Hematopoietic multipotent progenitor cell (in vitro differentiated cells): ENCODE measurements around the gene SUCLG1. TPM values are rescaled to one million over a fixed set of nuclear protein-coding genes. Genes with fewer than 3 reads are reported as not detected.

ENCODE experiments used
- DNase-seq, 3 donors: peaks; one replicate each; pipeline ENCODE4 v3.0.0-alpha.2; 2011 to 2015; ENCODE audit warnings: low read depth in 2 of 3, low spot score in 2 of 3
- total RNA-seq: library from RNA; depleted of rRNA; stranded (reverse); fragments of >200 nt; gene quantifications from one replicate; pipeline ENCODE4 v1.2.3, GENCODE V29; 2012

SUCLG1 gene
- total RNA-seq, 1 donor, result 30.4 TPM

- no peak for DNase-seq
Measured at GRCh38 chr2:84467389-84467788, 8.3 kb upstream of the SUCLG1 start.

- DNase-seq, result no peak
Measured at GRCh38 chr2:84461310-84461709, 2.2 kb upstream of the SUCLG1 start.

DNA sequence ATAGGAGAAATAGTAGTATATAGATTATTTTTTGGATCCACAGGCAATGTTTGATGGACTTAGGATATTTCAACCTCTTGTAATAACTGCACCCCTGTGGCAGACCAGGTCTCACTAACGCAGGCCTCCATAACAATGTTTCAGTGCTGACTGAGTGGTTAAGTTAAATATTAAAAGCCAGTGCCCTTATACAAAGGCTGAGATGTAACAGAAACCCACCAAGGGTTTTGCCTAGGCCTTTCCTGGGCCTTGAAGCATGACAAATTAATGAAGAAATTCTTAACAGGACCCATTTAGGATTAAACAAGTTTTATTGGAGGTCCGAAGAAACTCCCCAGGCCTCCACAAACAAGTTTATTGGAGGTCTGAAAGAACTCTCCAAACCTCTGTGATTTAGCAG is 1.6 kb upstream of the SUCLG1 start:
- no peak for DNase-seq

GRCh38 chr2:84459944-84460429 is 907 bp upstream of the SUCLG1 start:
- no peak for DNase-seq

GRCh38 chr2:84458551-84459017 is 496 bp downstream of the SUCLG1 start:
- peak; percentile 4 to 31 (median 14) for DNase-seq

- no peak for DNase-seq
Measured at GRCh38 chr2:84457686-84458085, 1.4 kb downstream of the SUCLG1 start.

DNA sequence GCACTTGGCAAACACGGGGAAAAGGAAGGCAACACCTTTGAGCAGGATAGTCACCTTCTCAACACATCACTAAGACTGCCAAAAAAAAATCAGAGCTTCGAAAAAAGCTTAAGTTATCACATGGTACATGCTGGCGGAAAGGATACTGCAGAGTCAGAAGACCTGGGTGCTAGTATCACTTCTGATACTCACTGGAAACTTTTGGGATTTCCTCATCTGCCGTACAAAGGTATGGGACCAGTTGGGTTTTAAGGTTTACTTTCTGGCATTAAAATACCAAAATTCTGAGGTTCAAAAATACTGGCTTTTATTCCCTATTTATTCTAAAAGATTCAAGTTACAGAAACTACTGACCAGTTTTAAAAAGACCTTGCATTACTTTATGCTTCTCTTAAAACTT is 2.9 kb downstream of the SUCLG1 start:
- no peak for DNase-seq

GRCh38 chr2:84454581-84454980 is 4.5 kb downstream of the SUCLG1 start:
- DNase-seq, result no peak

- DNase-seq, result no peak
Measured at GRCh38 chr2:84452624-84453023, 6.5 kb downstream of the SUCLG1 start.

GRCh38 chr2:84451579-84451978 is 7.5 kb downstream of the SUCLG1 start:
- DNase-seq, result no peak

- no peak for DNase-seq
Measured at GRCh38 chr2:84450288-84451227, 8.5 kb downstream of the SUCLG1 start.

GRCh38 chr2:84449711-84450110 is 9.4 kb downstream of the SUCLG1 start:
- no peak for DNase-seq

DNA sequence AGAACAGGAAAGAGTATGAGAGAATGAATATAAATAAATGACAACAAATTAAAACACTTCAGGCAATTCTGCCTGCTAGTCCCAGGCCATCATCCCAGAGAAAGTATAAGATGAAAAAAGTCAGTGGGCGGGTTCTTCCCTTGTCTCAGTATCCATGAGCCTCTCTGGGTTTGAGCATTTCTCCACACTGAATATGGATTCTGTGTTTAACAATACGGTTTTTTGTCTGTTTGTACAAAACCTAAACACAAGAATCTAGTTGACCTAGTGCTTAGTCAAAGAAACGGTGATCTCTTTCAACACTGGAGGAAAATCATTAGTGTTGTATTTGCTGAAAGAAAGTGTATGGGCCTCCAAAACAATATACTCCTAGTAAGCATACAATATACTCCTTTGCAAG is 10.0 kb downstream of the SUCLG1 start:
- DNase-seq, result no peak

GRCh38 chr2:84443477-84443876 is 15.6 kb downstream of the SUCLG1 start:
- no peak for DNase-seq

GRCh38 chr2:84442888-84443287 is 16.2 kb downstream of the SUCLG1 start:
- peak in 2 of 3 donors; percentile 5 to 28 for DNase-seq

DNA sequence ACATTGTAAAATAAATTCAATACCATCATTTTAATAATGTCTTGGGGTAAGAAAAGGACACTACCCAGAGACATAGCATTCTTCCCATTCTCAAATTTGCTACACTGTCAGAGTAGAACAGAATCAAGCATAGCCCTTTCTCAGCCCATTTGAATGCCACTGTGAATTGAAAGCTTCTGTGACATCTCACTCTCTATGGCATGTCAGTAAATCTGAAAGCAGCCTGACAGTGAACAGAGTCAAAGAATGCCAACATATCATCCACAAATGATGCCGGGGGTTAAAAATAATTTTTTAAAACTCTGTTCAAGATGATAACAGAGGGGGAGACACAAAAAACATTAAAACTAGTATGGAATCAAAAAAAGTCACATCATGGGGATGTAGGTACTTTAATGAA is 17.6 kb downstream of the SUCLG1 start:
- DNase-seq, result no peak

GRCh38 chr2:84441036-84441435 is 18.0 kb downstream of the SUCLG1 start:
- DNase-seq, result no peak

DNA sequence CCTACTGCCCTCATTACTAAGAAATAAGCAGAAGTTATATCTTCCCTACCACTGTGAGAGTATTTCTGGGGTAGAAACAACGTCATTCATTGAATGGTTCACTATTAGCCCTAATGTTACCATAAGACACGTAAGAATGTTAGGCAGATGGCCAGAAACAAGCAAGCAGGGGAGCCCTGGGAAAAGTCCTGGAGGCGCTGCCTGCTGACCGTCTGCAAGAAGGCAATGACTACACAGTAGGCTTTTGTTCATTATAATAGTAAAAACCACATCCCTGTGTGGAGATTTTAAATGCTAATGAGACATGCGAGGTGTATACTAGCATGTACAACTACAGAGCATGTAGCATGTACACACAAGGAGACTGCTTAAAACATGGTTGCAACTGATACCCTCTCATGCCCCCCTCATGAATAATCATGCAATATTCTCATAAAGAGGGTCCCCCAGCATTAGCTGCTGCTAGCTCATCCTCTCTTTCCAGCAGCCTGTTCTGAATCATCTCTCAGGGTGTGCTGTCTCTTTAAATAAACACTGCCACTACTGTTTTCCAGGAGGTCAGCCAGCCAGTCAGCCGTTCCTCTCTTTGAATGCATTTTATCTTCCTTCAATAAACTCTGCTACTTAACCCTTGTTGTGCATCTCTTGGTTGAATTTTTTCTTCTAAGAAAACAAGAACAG is 23.6 kb downstream of the SUCLG1 start:
- no peak for DNase-seq

- no peak for DNase-seq
Measured at GRCh38 chr2:84429328-84429727, 29.8 kb downstream of the SUCLG1 start.

DNA sequence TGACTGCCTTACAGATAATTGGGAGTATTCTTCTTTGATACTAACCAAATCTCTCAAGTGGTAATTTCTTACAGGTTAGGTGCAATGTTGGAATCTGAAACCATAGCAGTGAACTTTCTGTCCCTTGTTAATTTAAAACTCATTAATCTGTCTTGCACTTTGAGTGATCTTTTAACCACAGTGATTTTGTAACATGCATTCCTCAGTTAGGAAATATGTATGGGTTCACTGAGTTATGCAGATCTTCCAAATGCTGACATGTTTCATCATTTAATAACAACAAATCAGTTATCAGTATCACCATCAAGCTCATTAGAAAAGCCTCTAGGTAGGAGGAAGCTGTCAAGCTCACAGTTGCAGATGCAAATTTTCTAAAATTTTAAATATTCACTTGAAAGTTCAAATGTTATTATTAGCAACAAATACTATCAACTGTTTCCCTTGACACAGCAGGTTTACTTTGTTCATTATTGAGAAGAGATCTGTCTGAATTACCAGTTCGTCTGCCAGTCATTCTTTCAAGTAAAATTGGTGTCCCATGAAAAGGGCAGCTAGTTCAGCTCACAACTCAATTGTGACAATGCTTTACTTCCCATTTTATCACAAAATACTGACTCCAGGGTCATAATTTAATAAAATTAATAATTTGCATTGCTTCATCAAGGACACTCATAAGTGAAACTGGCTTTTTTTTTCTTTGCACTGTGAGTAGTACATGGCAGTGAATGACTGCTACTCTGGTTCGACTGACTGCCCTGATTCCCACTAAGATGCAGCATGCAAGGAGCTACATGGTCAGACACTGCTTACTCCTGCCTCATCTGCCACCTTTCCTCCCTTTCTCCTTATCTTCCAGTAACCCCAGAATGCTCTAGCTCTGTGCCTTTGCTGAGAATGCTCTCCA is 31.6 kb downstream of the SUCLG1 start:
- no peak for DNase-seq

- no peak for DNase-seq
Measured at GRCh38 chr2:84425310-84425709, 33.8 kb downstream of the SUCLG1 start.
